A673 (cell line): ENCODE data around the gene EEPD1. TPM values are rescaled to one million over a fixed set of nuclear protein-coding genes. Genes with fewer than 3 reads are reported as not detected.

Experiments used
- BruUV-seq: library from RNA; stranded (reverse); fragments of 400-500 nt; replicated peaks from 2 replicates; lab custom pipeline; 2021; lab: Mats Ljungman, UMichigan
- CTCF ChIA-PET: fragments of 300-600 bp; sonication (Branson Sonifier 250); formaldehyde crosslinking; loops from one replicate; lab custom pipeline; 2022; ENCODE audit warnings: antibody characterized with exemption; lab: Charles Lee
- POLR2A ChIA-PET: fragments of 300-600 bp; sonication (Branson Sonifier 250); formaldehyde crosslinking; loops from one replicate; lab custom pipeline; 2022; ENCODE audit warnings: antibody characterized with exemption; ENCODE audit not compliant: low non-redundant PET; lab: Charles Lee
- DNase-seq: peaks from one replicate; pipeline ENCODE4 v3.0.0-alpha.2; 2015; ENCODE audit warnings: low spot score
- H3K27ac ChIP-seq: fragments of 200-600 bp; sonication (generic); 2 replicates; pipeline ENCODE4 v1.5.1; 2016; ENCODE audit warnings: mixed run types, low read depth, mild to moderate bottlenecking, mixed read lengths, antibody characterized with exemption, low read length; ENCODE audit not compliant: poor library complexity, severe bottlenecking
- H3K27me3 ChIP-seq: fragments of 200-600 bp; sonication (generic); replicated peaks from 2 replicates; pipeline ENCODE4 v1.6.1; 2017; ENCODE audit warnings: mixed run types, low read depth, mild to moderate bottlenecking, mixed read lengths, antibody characterized with exemption, low read length; ENCODE audit not compliant: insufficient read depth, poor library complexity
- H3K36me3 ChIP-seq: fragments of 200-600 bp; sonication (generic); 2 replicates; pipeline ENCODE4 v1.6.1; 2016; ENCODE audit warnings: mixed run types, mild to moderate bottlenecking, mixed read lengths, antibody characterized with exemption, low read length; ENCODE audit not compliant: insufficient read depth, poor library complexity, severe bottlenecking
- H3K4me1 ChIP-seq: fragments of 200-600 bp; sonication (generic); 2 replicates; pipeline ENCODE4 v1.6.1; 2017; ENCODE audit warnings: mixed run types, mild to moderate bottlenecking, mixed read lengths, antibody characterized with exemption, low read length; ENCODE audit not compliant: insufficient read depth, poor library complexity, severe bottlenecking
- H3K4me3 ChIP-seq: fragments of 200-600 bp; sonication (generic); 2 replicates; pipeline ENCODE4 v1.5.1; 2016; ENCODE audit warnings: low read depth, mixed run types, mild to moderate bottlenecking, mixed read lengths, low read length; ENCODE audit not compliant: poor library complexity, severe bottlenecking
- H3K9me3 ChIP-seq: fragments of 200-600 bp; sonication (generic); 2 replicates; pipeline ENCODE4 v1.6.1; 2016; ENCODE audit warnings: mixed run types, low read depth, mild to moderate bottlenecking, mixed read lengths, antibody characterized with exemption, low read length; ENCODE audit not compliant: poor library complexity, severe bottlenecking
- EZH2 ChIP-seq: fragments of 200-600 bp; sonication (generic); IDR thresholded peaks from 2 replicates; pipeline ENCODE4 v1.6.1; 2017; ENCODE audit warnings: borderline replicate concordance, low read depth, mild to moderate bottlenecking, mixed read lengths, antibody characterized with exemption, low read length; ENCODE audit not compliant: poor library complexity, severe bottlenecking
- intact Hi-C: fragments of 100-400 bp; cut with micrococcal nuclease; formaldehyde crosslinking; loops from one replicate; pipeline ENCODE4 v1.10.0; 2022; ENCODE audit not compliant: unreplicated experiment
- total RNA-seq: library from RNA; stranded (reverse); gene quantifications from 2 replicates; pipeline ENCODE4 v1.2.3, GENCODE V29; 2021
- TF ChIP-seq, protein P1 (sequence below): fragments of 300-800, 200-600 bp; sonication (generic); conservative IDR thresholded peaks from 2 replicates; pipeline ENCODE4 v1.5.1; 2017; ENCODE audit warnings: low read depth, mild to moderate bottlenecking, antibody characterized with exemption, low read length, moderate library complexity, mixed read lengths

Gene EEPD1
- total RNA-seq, 1 experiment from 2014 or later, result 2.5 TPM

DNA sequence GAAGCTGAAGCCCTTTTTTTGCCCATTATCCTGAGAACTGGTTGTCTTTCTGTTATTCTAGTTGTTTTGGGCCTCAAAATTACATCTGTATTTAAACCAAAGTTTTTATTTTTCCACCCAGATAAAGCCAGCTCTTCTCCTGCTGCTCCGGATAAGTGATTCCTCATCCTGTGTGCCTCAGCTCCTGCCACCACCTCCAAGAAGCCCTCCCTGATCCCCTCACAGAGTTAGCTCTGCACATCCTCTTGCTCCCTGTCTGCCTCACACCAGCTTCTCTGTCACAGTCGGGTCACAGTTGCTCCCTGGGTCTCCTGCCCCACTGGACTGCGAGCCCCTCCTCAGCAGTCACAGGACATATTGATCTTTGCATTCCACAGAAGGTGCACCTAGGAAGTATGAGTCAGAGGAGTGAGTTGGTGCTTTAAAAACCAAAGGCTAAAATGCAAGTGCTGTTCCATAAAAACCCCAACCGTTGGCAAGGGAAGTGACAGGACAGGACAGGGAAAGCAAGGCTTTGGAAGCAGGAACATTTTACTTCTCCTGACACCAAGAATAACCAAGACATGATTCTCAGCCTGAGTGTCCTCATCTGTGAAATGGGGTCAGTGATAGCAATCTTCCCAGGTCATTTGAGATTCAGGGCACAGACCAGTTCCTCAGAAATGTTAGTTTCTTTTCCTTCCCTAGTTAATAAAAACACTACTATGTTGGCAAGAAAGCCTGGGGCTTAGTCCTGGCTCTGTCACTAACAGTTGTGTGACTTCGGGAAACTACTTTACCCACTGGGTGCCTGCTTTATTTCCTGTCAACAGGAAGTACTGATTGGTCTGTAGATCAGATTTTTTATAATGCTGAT lies 36.5 kb upstream of the EEPD1 start:
- BruUV-seq, result no TSS peak
- ChIA-PET CTCF (no interaction called here), POLR2A (no interaction called here)
- Histone ChIP-seq H3K27ac (no peak overlapping the region), H3K36me3 (no peaks in the 10 kb centered on the region), H3K4me1 (no peaks in the 10 kb centered on the region), H3K9me3 (no peaks in the 10 kb centered on the region), H3K4me3 (no peak overlapping the region), H3K27me3 (no peaks in the 10 kb centered on the region)
- intact Hi-C loops, result no loop called here
- no peak for DNase-seq
- TF ChIP-seq EZH2, result no peak
- TF ChIP-seq, protein P1, sequence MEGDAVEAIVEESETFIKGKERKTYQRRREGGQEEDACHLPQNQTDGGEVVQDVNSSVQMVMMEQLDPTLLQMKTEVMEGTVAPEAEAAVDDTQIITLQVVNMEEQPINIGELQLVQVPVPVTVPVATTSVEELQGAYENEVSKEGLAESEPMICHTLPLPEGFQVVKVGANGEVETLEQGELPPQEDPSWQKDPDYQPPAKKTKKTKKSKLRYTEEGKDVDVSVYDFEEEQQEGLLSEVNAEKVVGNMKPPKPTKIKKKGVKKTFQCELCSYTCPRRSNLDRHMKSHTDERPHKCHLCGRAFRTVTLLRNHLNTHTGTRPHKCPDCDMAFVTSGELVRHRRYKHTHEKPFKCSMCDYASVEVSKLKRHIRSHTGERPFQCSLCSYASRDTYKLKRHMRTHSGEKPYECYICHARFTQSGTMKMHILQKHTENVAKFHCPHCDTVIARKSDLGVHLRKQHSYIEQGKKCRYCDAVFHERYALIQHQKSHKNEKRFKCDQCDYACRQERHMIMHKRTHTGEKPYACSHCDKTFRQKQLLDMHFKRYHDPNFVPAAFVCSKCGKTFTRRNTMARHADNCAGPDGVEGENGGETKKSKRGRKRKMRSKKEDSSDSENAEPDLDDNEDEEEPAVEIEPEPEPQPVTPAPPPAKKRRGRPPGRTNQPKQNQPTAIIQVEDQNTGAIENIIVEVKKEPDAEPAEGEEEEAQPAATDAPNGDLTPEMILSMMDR, result no peak

DNA sequence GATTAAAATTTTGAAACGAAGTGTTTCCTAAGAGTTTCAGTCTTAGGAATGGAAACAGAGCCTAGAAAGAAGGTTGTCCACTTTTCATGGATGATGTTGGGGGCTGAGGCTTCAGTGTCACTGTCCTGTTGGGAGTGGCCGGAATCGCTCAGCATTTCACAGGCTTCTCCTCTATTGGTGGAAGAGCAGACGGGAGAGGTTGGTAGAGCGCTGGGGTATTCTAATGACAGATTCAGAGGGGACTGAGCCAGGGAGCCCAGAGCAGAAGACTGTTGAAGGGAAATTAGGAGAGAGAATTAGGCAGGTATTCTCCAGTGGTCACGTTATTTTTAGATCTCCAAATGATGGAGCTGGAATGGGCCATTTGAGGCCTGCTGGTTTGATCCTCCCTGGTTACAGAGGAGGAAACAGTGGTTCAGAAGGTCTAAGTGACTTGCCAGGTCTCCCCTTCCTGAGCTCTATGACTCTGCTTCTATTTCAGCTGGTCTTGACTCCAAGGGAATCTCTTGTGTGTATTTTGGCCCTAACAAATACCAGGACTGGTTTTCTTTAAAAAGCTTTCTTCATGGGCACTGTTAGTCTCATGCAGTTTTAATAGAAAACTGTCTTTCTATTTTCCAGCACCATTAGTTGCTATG lies 35.7 kb upstream of the EEPD1 start:
- no peaks in the 10 kb centered on the region for H3K9me3 ChIP-seq
- H3K27me3 ChIP-seq, result no peaks in the 10 kb centered on the region
- H3K36me3 ChIP-seq, result no peaks in the 10 kb centered on the region
- BruUV-seq, result no TSS peak
- H3K4me1 ChIP-seq, result no peaks in the 10 kb centered on the region
- ChIA-PET CTCF (no interaction called here), POLR2A (no interaction called here)
- intact Hi-C loops, result no loop called here
- no peak overlapping the region for H3K4me3 ChIP-seq
- TF ChIP-seq, protein P1, result no peak
- TF ChIP-seq EZH2, result no peak
- no peak overlapping the region for H3K27ac ChIP-seq
- no peak for DNase-seq

DNA sequence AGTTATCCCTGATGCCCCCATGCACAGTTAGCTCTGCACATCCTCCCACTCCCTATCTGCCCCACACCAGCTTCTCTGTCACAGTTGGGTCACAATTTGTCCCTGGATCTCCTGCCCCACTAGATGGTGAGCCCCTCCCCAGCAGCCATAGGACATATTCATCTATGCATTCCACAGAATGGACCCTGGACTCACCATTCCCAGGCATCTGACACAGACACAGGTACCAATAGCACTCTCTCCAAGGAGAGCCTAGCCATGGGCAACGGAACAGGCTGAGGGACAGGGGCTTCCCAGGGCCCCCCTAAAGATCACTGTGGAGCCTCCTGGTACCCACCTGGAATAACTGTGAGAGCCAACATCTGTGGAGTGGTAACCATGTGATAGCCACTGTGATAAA lies 34.7 kb upstream of the EEPD1 start:
- no peak for DNase-seq
- Histone ChIP-seq H3K4me3 (no peak overlapping the region), H3K36me3 (no peaks in the 10 kb centered on the region), H3K27me3 (no peaks in the 10 kb centered on the region), H3K27ac (no peak overlapping the region), H3K9me3 (no peaks in the 10 kb centered on the region), H3K4me1 (no peaks in the 10 kb centered on the region)
- ChIA-PET POLR2A (no interaction called here), CTCF (no interaction called here)
- no TSS peak for BruUV-seq
- no peak for TF ChIP-seq EZH2
- TF ChIP-seq, protein P1, result no peak
- intact Hi-C loops, result no loop called here
